Endothelial cell of hepatic sinusoid (primary cell): ENCODE results near the gene CAPN5.

Experiments
- in situ Hi-C: cut with HindIII; loops from 2 replicates; pipeline ENCODE4 v1.10.0; 2017; ENCODE audit warnings: low sequenced_read_pairs

CAPN5 gene

GRCh38 chr11:77159937-77160495, 93.2 kb downstream of the CAPN5 start:
- in situ Hi-C loops, result no loop called here

GRCh38 chr11:77163271-77163670, 96.5 kb downstream of the CAPN5 start:
- in situ Hi-C loops, result no loop called here

GRCh38 chr11:77165066-77165465, 98.3 kb downstream of the CAPN5 start:
- in situ Hi-C loops, result no loop called here

GRCh38 chr11:77166021-77166420, 99.2 kb downstream of the CAPN5 start:
- in situ Hi-C loops, result no loop called here

- in situ Hi-C loops, result no loop called here
Observed at GRCh38 chr11:77167111-77167626, 100.4 kb downstream of the CAPN5 start.

- in situ Hi-C loops, result no loop called here
Observed at GRCh38 chr11:77167791-77168190, 101.0 kb downstream of the CAPN5 start.

- in situ Hi-C loops, result no loop called here
Observed at GRCh38 chr11:77170107-77170506, 103.3 kb downstream of the CAPN5 start.

GRCh38 chr11:77171254-77171653, 104.5 kb downstream of the CAPN5 start:
- in situ Hi-C loops, result no loop called here

GRCh38 chr11:77171885-77172665, 105.3 kb downstream of the CAPN5 start:
- in situ Hi-C loops, result no loop called here

- in situ Hi-C loops, result no loop called here
Observed at GRCh38 chr11:77172666-77172982, 105.9 kb downstream of the CAPN5 start.

- in situ Hi-C loops, result no loop called here
Observed at GRCh38 chr11:77173494-77173893, 106.7 kb downstream of the CAPN5 start.

GRCh38 chr11:77174559-77174958, 107.8 kb downstream of the CAPN5 start:
- in situ Hi-C loops, result no loop called here

- in situ Hi-C loops, result no loop called here
Observed at GRCh38 chr11:77175021-77175842, 108.5 kb downstream of the CAPN5 start.
